ENCODE data around the gene ACOX3. TPM values are rescaled to one million over a fixed set of nuclear protein-coding genes. Genes with fewer than 3 reads are reported as not detected.
"Not testable (repeated sequence)": the region's sequence is repeated elsewhere in the genome, so short reads cannot be mapped to it uniquely, and the experiment has no call there.

The ACOX3 gene
- polyA plus RNA-seq, 3 donors: 16.4 to 19.4 (median 17.3) TPM

- peak in 1 of 11 donors; percentile 16 for DNase-seq (ENCODE audit: extremely low read depth in 1 of 11, low read depth in 9 of 11, low spot score in 4 of 11)
Measured at GRCh38 chr4:8439914-8440491, 520 bp downstream of the ACOX3 start.

- no peak for DNase-seq (ENCODE audit: extremely low read depth in 1 of 11, low read depth in 9 of 11, low spot score in 4 of 11)
Measured at GRCh38 chr4:8439168-8439567, 1.4 kb downstream of the ACOX3 start.

DNA sequence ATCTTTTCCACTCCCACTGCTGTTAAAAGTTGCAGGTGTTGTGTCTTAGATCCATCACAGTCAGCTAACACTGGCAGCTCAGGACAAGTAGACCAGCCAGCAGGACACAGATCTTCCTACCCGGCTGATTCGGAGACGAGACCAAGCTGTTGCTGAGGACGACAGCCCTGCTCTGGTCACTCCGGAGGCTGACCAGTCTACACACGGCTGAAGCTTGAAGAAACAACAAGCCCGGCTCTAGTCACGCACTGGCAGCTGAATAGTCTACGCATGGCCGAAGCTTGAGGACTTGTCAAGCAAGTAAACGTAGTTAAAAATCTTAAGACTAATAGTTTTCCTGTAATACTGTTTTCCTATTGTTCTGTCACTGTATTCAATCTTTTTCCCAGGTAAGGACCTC is 1.8 kb downstream of the ACOX3 start:
- no peak for DNase-seq (ENCODE audit: extremely low read depth in 1 of 11, low read depth in 9 of 11, low spot score in 4 of 11)

- no peak for DNase-seq (ENCODE audit: extremely low read depth in 1 of 11, low read depth in 9 of 11, low spot score in 4 of 11)
Measured at GRCh38 chr4:8437281-8437680, 3.2 kb downstream of the ACOX3 start.

GRCh38 chr4:8435656-8436121 is 4.8 kb downstream of the ACOX3 start:
- no peak for DNase-seq (ENCODE audit: extremely low read depth in 1 of 11, low read depth in 9 of 11, low spot score in 4 of 11)

DNA sequence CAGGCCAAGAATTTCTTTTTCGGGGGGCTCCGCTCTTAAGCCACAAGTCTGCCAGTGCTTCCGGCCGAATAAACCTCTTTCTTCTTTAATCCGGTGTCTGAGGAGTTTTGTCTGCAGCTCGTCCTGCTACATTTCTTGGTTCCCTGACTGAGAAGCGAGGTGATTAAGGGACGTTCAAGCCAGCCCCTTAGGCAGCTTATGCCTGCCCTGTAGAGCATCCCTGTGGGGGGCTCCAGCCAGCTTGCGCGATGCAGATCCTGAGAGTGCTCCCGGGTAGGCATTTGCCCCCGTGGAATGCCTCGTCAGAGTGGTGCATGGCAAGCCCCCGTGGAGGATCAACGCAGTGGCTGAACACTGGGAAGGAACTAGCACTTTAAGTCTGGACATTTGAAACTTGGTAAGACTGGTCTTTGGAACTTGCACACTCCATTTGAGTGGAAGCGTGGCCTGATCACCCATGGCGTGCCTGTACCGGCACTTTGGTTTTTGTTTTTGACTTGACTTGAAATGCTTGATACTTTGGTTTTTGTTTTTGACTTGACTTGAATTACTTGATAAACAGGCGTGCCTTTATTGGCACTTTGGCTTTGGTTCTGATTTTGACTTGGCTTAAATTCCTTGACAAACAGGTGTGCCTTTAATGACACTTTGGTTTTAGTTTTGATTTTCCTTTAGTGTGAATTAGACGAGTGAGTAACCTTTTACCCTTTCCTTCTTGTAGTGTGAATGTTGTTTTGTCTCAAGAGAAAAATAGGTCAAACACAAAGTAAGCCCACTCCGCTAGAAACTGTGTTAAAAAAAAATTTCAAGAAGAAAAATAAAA is 6.1 kb downstream of the ACOX3 start:
- no peak for DNase-seq (ENCODE audit: extremely low read depth in 1 of 11, low read depth in 9 of 11, low spot score in 4 of 11)

DNA sequence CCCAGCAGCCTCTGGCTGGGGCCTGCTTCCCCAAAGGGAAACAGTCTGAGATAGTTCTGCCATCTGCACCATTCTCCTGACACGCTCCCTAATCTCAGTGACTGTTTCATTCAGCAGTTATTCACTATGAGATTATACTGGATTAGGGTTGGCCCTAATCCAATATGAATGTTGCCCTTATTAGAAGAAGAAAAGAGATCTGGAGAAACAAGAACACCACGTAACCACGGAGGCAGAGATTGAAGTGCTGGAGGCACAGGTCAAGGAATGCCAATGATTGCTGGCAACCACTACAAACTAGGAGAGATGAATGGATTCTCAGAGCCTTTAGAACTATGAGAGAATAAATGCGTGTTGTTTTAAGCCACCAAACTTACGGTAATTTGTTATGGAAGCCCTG is 7.4 kb downstream of the ACOX3 start:
- DNase-seq (ENCODE audit: extremely low read depth in 1 of 11, low read depth in 9 of 11, low spot score in 4 of 11): no peak

- no peak for DNase-seq (ENCODE audit: extremely low read depth in 1 of 11, low read depth in 9 of 11, low spot score in 4 of 11)
Measured at GRCh38 chr4:8431553-8431952, 9.0 kb downstream of the ACOX3 start.

GRCh38 chr4:8428288-8429097 is 12.0 kb downstream of the ACOX3 start:
- peak; percentile 70 to 86 (median 80) for DNase-seq (ENCODE audit: extremely low read depth in 1 of 11, low read depth in 9 of 11, low spot score in 4 of 11)

DNA sequence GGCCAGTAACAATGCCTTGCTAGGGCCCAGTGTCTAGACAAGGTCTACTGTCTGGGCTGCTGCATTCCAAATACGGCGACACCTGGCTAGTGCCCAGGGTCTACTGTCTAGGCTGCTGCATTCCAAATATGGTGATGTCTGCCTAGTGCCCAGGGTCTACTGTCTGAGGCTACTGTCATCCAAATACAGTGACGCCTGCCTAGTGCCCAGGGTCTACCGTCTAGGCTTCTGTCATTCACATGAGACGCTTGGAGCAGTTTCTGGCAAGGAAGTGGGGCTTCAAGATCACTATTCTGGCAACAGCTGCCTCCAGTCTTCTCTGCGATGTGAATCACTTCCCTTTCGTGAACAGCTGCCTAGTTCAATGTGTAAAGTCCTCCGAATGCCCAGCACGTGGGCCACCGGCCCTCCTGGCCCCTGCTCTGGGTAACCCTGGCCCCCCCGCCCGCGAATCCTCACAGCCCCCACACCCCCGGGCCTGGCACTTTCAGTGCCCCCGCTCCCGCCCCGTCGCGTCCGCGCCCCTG is 12.7 kb downstream of the ACOX3 start:
- peak in 3 of 11 donors; percentile 40 to 43 (median 43) for DNase-seq (ENCODE audit: extremely low read depth in 1 of 11, low read depth in 9 of 11, low spot score in 4 of 11)

DNA sequence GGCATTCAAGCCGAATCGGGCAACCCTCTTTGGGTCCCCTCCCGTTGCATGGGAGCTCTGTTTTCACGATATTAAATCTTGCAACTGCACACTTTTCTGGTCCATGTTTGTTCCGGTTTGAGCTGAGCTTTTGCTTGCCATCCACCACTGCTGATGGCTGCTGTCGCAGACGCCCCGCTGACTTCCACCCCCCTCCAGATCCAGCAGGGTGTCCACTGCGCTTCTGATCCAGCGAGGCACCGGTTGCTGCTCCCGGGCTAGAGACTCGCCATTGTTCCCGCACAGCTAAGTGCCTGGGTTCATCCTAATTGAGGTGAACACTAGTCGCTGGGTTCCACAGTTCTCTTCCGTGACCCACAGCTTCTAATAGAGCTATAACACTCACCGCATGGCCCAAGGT is 13.3 kb downstream of the ACOX3 start:
- no peak for DNase-seq (ENCODE audit: extremely low read depth in 1 of 11, low read depth in 9 of 11, low spot score in 4 of 11)

- DNase-seq (ENCODE audit: extremely low read depth in 1 of 11, low read depth in 9 of 11, low spot score in 4 of 11): no peak
Measured at GRCh38 chr4:8422786-8423185, 17.7 kb downstream of the ACOX3 start.

DNA sequence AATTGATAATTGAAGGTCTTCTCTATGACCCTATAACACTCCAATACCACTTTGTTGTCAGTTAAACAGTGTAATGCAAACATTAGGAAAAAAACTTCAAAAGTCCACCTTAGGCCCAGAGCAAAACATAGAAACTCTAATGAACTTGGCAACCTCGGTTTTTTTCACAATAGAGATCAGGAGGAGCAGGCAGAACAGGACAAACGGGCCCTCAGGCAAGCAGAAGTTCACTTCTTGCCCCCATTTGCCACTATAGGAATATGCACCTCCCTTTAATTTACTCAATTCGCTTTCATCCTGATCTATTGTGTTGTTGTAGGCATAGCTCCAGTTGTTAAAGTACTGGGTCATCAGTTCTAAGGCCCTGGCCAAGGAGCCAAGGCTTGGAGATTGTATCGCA is 18.2 kb downstream of the ACOX3 start:
- no peak for DNase-seq (ENCODE audit: extremely low read depth in 1 of 11, low read depth in 9 of 11, low spot score in 4 of 11)

GRCh38 chr4:8420151-8420550 is 20.4 kb downstream of the ACOX3 start:
- DNase-seq (ENCODE audit: extremely low read depth in 1 of 11, low read depth in 9 of 11, low spot score in 4 of 11): not testable (repeated sequence)

- no peak for DNase-seq (ENCODE audit: extremely low read depth in 1 of 11, low read depth in 9 of 11, low spot score in 4 of 11)
Measured at GRCh38 chr4:8419222-8420041, 21.1 kb downstream of the ACOX3 start.

GRCh38 chr4:8417071-8417614 is 23.4 kb downstream of the ACOX3 start:
- no peak for DNase-seq (ENCODE audit: extremely low read depth in 1 of 11, low read depth in 9 of 11, low spot score in 4 of 11)

DNA sequence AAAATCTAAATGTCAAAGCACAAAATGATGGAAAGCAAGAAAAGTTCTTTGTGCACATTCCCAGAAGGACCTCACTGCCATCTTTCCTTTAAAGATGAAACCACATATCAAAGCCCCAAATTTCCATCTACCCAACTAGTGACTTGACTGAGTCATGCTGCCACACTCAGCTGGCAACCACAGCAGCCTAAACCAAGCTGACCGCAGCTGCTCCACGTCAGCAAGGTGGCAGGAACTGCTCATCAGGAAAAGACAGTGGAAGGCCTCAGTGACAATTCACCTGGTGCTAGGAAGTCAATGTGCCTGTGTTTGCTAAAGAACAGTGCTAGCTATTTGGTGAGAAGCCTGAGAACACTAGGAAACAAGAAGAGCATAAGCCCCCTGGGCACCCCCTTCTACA is 26.1 kb downstream of the ACOX3 start:
- DNase-seq (ENCODE audit: extremely low read depth in 1 of 11, low read depth in 9 of 11, low spot score in 4 of 11): no peak

DNA sequence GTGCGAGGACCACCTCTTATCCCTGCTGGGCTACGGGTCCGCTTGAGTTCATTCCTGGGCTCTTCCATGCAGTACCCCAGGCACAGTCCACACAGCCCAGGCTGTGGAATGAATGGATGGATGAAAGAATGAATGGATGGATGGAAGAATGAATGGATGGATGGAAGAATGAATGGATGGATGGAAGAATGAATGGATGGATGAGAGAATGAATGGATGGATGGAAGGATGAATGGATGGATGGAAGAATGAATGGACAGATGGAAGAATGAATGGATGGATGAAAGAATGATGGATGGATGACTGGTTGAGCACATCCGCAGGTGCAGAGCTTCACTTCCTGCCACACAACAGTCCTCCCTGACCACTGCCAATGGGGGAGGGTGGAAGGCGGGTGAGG is 28.2 kb downstream of the ACOX3 start:
- DNase-seq (ENCODE audit: extremely low read depth in 1 of 11, low read depth in 9 of 11, low spot score in 4 of 11): no peak

Data from renal cortex interstitium (tissue), 11 donors.